K562 (cell line): Measurements from ENCODE around the gene VPS41. TPM values are rescaled to one million over a fixed set of nuclear protein-coding genes. Genes with fewer than 3 reads are reported as not detected.

Source experiments
- CBFA2T2 ChIP-seq: fragments of 450-650 bp; conservative IDR thresholded peaks from 2 replicates; pipeline ENCODE4 v1.6.1; 2017; ENCODE audit warnings: mild to moderate bottlenecking
- DPF2 ChIP-seq: fragments of 450-650 bp; IDR thresholded peaks from 2 replicates; pipeline ENCODE4 v1.6.1; 2016
- FOXA3 ChIP-seq, 2 experiments: fragments of 450-650 bp in 1 of 2; sonication (generic) in 1 of 2; formaldehyde crosslinking; IDR thresholded peaks in 1 of 2; conservative IDR thresholded peaks in 1 of 2; 2 replicates each; pipeline versions ENCODE4 v1.4.0 to v1.8.0; 2020 to 2022; ENCODE audit warnings: mild to moderate bottlenecking in 2 of 2, missing genetic modification reagents in 1 of 2
- KDM1A ChIP-seq, 2 experiments: fragments of 450-650 bp; IDR thresholded peaks; 2 replicates each; pipeline ENCODE4 v1.6.1; 2016; ENCODE audit warnings: mild to moderate bottlenecking in 2 of 2
- PTRF ChIP-seq: fragments of 450-650 bp; IDR thresholded peaks from 2 replicates; pipeline ENCODE4 v1.6.1; 2016; ENCODE audit warnings: mild to moderate bottlenecking, missing genetic modification characterization, missing compliant biosample characterization
- ZNF133 ChIP-seq: fragments of 250-450 bp; sonication (Bioruptor Pico); IDR thresholded peaks from 2 replicates; pipeline ENCODE4 v1.4.0; 2020; ENCODE audit warnings: mild to moderate bottlenecking
- polyA plus RNA-seq, 8 experiments: library from polyadenylated mRNA; depleted of rRNA in 4 of 8; stranded (reverse) in 5 of 8; unstranded in 3 of 8; fragments of >200 nt; fragmentation: Nextera tagmentation in 2 of 8; fragmentation: Illumina TruSeq in 1 of 8; extraction: Ambion mirVana in 2 of 8; extraction: Trizol in 1 of 8; gene quantifications; 2 replicates each; pipeline versions ENCODE4 v1.2.1 to v1.2.3, GENCODE V29; 2011 to 2014; ENCODE audit warnings: inconsistent platforms in 1 of 8, missing spikeins in 1 of 8
- total RNA-seq, 7 experiments: library from RNA; depleted of rRNA in 6 of 7; stranded (reverse); fragments of >200 nt in 6 of 7; fragmentation: Illumina TruSeq in 2 of 7; extraction: Trizol in 2 of 7; gene quantifications; 2 replicates each; pipeline versions ENCODE4 v1.2.1 to v1.2.3, GENCODE V29; 2011 to 2021; ENCODE audit warnings: low replicate concordance in 1 of 7
- TF ChIP-seq, protein P1 (sequence below), 2 experiments: fragments of 450-650 bp in 1 of 2; sonication (generic) in 1 of 2; formaldehyde crosslinking in 1 of 2; IDR thresholded peaks; 2 replicates each; pipeline versions ENCODE4 v1.7.1 to v1.9.0; 2016 to 2022; ENCODE audit warnings: inconsistent platforms in 1 of 2, mild to moderate bottlenecking in 1 of 2, missing genetic modification reagents in 1 of 2
- TF ChIP-seq, protein P2 (sequence below): fragments of 200-600 bp; sonication (generic); IDR thresholded peaks from one replicate; pipeline ENCODE4 v1.6.1; 2012; ENCODE audit warnings: mild to moderate bottlenecking, low read depth, low read length, inconsistent platforms

Gene VPS41
- total and polyA plus RNA-seq, 9 of the 15 experiments (the other 6 are each of a cell fraction or from before 2014, with no cell fraction given): 17.7 to 46.8 (median 32.1) TPM

DNA sequence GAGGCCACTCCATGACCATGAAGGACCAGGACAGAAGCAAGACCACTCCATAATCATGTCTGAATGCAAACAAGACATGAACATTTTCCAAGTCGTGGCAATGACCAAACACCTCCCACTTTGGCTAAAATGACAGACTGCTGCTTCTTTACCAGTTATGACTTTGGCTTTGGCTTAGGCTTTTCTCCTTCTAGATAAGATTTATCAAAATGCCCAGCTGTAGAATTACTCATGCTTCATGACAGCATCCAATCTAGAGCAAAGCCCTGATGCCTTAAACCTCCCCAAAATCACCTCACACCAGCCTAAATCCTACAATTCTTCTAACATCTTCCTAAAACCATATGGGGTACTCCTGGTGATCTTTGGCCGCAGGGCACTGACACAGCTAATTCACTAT, 102.1 kb downstream of the VPS41 start (continued):
- TF ChIP-seq, protein P1, sequence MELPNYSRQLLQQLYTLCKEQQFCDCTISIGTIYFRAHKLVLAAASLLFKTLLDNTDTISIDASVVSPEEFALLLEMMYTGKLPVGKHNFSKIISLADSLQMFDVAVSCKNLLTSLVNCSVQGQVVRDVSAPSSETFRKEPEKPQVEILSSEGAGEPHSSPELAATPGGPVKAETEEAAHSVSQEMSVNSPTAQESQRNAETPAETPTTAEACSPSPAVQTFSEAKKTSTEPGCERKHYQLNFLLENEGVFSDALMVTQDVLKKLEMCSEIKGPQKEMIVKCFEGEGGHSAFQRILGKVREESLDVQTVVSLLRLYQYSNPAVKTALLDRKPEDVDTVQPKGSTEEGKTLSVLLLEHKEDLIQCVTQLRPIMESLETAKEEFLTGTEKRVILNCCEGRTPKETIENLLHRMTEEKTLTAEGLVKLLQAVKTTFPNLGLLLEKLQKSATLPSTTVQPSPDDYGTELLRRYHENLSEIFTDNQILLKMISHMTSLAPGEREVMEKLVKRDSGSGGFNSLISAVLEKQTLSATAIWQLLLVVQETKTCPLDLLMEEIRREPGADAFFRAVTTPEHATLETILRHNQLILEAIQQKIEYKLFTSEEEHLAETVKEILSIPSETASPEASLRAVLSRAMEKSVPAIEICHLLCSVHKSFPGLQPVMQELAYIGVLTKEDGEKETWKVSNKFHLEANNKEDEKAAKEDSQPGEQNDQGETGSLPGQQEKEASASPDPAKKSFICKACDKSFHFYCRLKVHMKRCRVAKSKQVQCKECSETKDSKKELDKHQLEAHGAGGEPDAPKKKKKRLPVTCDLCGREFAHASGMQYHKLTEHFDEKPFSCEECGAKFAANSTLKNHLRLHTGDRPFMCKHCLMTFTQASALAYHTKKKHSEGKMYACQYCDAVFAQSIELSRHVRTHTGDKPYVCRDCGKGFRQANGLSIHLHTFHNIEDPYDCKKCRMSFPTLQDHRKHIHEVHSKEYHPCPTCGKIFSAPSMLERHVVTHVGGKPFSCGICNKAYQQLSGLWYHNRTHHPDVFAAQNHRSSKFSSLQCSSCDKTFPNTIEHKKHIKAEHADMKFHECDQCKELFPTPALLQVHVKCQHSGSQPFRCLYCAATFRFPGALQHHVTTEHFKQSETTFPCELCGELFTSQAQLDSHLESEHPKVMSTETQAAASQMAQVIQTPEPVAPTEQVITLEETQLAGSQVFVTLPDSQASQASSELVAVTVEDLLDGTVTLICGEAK (IDR thresholded peaks at IDR 0.05): no peak
- TF ChIP-seq, protein P1 (CRISPR knock-in tag; IDR thresholded peaks at IDR 0.05): no peak
- TF ChIP-seq, protein P2, sequence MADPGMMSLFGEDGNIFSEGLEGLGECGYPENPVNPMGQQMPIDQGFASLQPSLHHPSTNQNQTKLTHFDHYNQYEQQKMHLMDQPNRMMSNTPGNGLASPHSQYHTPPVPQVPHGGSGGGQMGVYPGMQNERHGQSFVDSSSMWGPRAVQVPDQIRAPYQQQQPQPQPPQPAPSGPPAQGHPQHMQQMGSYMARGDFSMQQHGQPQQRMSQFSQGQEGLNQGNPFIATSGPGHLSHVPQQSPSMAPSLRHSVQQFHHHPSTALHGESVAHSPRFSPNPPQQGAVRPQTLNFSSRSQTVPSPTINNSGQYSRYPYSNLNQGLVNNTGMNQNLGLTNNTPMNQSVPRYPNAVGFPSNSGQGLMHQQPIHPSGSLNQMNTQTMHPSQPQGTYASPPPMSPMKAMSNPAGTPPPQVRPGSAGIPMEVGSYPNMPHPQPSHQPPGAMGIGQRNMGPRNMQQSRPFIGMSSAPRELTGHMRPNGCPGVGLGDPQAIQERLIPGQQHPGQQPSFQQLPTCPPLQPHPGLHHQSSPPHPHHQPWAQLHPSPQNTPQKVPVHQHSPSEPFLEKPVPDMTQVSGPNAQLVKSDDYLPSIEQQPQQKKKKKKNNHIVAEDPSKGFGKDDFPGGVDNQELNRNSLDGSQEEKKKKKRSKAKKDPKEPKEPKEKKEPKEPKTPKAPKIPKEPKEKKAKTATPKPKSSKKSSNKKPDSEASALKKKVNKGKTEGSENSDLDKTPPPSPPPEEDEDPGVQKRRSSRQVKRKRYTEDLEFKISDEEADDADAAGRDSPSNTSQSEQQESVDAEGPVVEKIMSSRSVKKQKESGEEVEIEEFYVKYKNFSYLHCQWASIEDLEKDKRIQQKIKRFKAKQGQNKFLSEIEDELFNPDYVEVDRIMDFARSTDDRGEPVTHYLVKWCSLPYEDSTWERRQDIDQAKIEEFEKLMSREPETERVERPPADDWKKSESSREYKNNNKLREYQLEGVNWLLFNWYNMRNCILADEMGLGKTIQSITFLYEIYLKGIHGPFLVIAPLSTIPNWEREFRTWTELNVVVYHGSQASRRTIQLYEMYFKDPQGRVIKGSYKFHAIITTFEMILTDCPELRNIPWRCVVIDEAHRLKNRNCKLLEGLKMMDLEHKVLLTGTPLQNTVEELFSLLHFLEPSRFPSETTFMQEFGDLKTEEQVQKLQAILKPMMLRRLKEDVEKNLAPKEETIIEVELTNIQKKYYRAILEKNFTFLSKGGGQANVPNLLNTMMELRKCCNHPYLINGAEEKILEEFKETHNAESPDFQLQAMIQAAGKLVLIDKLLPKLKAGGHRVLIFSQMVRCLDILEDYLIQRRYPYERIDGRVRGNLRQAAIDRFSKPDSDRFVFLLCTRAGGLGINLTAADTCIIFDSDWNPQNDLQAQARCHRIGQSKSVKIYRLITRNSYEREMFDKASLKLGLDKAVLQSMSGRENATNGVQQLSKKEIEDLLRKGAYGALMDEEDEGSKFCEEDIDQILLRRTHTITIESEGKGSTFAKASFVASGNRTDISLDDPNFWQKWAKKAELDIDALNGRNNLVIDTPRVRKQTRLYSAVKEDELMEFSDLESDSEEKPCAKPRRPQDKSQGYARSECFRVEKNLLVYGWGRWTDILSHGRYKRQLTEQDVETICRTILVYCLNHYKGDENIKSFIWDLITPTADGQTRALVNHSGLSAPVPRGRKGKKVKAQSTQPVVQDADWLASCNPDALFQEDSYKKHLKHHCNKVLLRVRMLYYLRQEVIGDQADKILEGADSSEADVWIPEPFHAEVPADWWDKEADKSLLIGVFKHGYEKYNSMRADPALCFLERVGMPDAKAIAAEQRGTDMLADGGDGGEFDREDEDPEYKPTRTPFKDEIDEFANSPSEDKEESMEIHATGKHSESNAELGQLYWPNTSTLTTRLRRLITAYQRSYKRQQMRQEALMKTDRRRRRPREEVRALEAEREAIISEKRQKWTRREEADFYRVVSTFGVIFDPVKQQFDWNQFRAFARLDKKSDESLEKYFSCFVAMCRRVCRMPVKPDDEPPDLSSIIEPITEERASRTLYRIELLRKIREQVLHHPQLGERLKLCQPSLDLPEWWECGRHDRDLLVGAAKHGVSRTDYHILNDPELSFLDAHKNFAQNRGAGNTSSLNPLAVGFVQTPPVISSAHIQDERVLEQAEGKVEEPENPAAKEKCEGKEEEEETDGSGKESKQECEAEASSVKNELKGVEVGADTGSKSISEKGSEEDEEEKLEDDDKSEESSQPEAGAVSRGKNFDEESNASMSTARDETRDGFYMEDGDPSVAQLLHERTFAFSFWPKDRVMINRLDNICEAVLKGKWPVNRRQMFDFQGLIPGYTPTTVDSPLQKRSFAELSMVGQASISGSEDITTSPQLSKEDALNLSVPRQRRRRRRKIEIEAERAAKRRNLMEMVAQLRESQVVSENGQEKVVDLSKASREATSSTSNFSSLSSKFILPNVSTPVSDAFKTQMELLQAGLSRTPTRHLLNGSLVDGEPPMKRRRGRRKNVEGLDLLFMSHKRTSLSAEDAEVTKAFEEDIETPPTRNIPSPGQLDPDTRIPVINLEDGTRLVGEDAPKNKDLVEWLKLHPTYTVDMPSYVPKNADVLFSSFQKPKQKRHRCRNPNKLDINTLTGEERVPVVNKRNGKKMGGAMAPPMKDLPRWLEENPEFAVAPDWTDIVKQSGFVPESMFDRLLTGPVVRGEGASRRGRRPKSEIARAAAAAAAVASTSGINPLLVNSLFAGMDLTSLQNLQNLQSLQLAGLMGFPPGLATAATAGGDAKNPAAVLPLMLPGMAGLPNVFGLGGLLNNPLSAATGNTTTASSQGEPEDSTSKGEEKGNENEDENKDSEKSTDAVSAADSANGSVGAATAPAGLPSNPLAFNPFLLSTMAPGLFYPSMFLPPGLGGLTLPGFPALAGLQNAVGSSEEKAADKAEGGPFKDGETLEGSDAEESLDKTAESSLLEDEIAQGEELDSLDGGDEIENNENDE: no peak
- TF ChIP-seq DPF2 (peak; percentile 87), PTRF (no peak), KDM1A (IDR thresholded peaks at IDR 0.05) (peak; percentile 78 to 84), ZNF133 (no peak), FOXA3 (CRISPR knock-in tag; conservative IDR thresholded peaks at IDR 0.05 in 1 of 2, IDR thresholded peaks at IDR 0.05 in 1 of 2) (no peak), CBFA2T2 (peak; percentile 72)
